ENCODE measurements around the gene PIGR. TPM values are rescaled to one million over a fixed set of nuclear protein-coding genes. Genes with fewer than 3 reads are reported as not detected.

PIGR gene
- total and polyA plus RNA-seq, 9 of the 15 experiments (the other 6 are each of a cell fraction or from before 2014, with no cell fraction given), result 0.01 to 1.5 (median 0.03) TPM; not detected in 4

- no peak for TF ChIP-seq POLR3A (IDR thresholded peaks at IDR 0.05; ENCODE audit: borderline replicate concordance, extremely low read depth, insufficient read depth, insufficient read length)
- no peak for TF ChIP-seq SETDB1 (IDR thresholded peaks at IDR 0.05; ENCODE audit: low read length)
- TF ChIP-seq ZBTB17 (CRISPR knock-in tag; IDR thresholded peaks at IDR 0.05), result no peak
Measured at GRCh38 chr1:206900149-206900548, 46.1 kb downstream of the PIGR start (continued).

- no peak overlapping the region for H3K27ac ChIP-seq (ENCODE audit: extremely low read depth, low read depth, low read length)
- no peak overlapping the region for H3K4me2 ChIP-seq (ENCODE audit: insufficient read depth, low read length)
- no TSS peak for BruUV-seq (replicated peaks)
- 5% methylated on average over 5 of the region's 5 CpGs for WGBS (ENCODE audit: insufficient coverage, low coverage, missing lambda C conversion rate)
- no peaks in the 10 kb centered on the region for H3K36me3 ChIP-seq (ENCODE audit: control insufficient read depth, insufficient read depth, low read length)
- intact Hi-C loops (cut with micrococcal nuclease) (no loop called here), in situ Hi-C loops (cut with MboI) (loop anchor here (25.0 kb wide), 1 partner anchor 287 kb away; the partner anchor contains the start of gene EIF2D)
- no peak for ATAC-seq
- no peaks in the 10 kb centered on the region for H3K79me2 ChIP-seq (ENCODE audit: control insufficient read depth, insufficient read depth, low read length)
- no peaks in the 10 kb centered on the region for H3K9me3 ChIP-seq (replicated peaks; ENCODE audit: control insufficient read depth, insufficient read depth, low read depth, low read length)
- peaks cover 36 to 73% of the 10 kb centered on the region in 2 experiments for H3K27me3 ChIP-seq (ENCODE audit: control insufficient read depth in 2 of 2, insufficient read depth in 2 of 2, low read length in 2 of 2)
- no peaks in the 10 kb centered on the region for H3K9me1 ChIP-seq (ENCODE audit: control insufficient read depth, insufficient read depth, low read length)
- no peak for FAIRE-seq
- H4K20me1 ChIP-seq (replicated peaks; ENCODE audit: control insufficient read depth, insufficient read depth, low read length), result no peaks in the 10 kb centered on the region
- POLR2A ChIA-PET, result interaction anchor here (0.7 to 0.8 kb wide), 2 partner anchors 15 to 165 kb away, joined by 3 to 4 read pairs; no protein-coding TSS in a partner anchor
- DNase-seq (ENCODE audit: extremely low read depth in 1 of 4, low spot score in 3 of 4), result no peak
- H3K4me3 ChIP-seq, result no peak overlapping the region
- no peaks in the 10 kb centered on the region; a peak in 1 of 5 replicates for H3K4me1 ChIP-seq (replicated peaks in 1 of 2; ENCODE audit: control insufficient read depth in 2 of 2, insufficient read depth in 2 of 2, low read length in 2 of 2)
- no peak overlapping the region for H2AFZ ChIP-seq (ENCODE audit: low read depth, low read length)
- TF ChIP-seq USF2 (CRISPR knock-in tag; IDR thresholded peaks at IDR 0.05), result no peak
- TF ChIP-seq BCOR (IDR thresholded peaks at IDR 0.05), result no peak
- TF ChIP-seq HIVEP1 (CRISPR knock-in tag; IDR thresholded peaks at IDR 0.05), result no peak
- TF ChIP-seq TEAD4 (IDR thresholded peaks at IDR 0.05; ENCODE audit: low read length), result no peak
- no peak for TF ChIP-seq TEAD4 (CRISPR knock-in tag; IDR thresholded peaks at IDR 0.05; ENCODE audit: borderline replicate concordance)
- CTCF ChIA-PET (ENCODE audit: low intra/inter-chr PET ratio), result no interaction called here
- no peak overlapping the region; a peak in 1 of 4 replicates for H3K9ac ChIP-seq (ENCODE audit: insufficient read depth in 1 of 2, low read depth in 2 of 2, low read length in 2 of 2)
Measured at GRCh38 chr1:206899717-206900116, 46.5 kb downstream of the PIGR start.
